Suprapubic skin (tissue), 3 donors: ENCODE data around the gene SLC16A1.

Experiments
- POLR2AphosphoS5 ChIP-seq, 3 donors: sonication (generic); formaldehyde crosslinking; IDR thresholded peaks; one replicate each; pipeline ENCODE4 v1.6.1; 2017; ENCODE audit warnings: antibody characterized with exemption in 3 of 3
- TF ChIP-seq, protein P1 (sequence below), 2 donors: fragments of 200-600 bp in 1 of 2; fragments of 450-650 bp in 1 of 2; sonication (generic) in 1 of 2; IDR thresholded peaks; one replicate each; pipeline ENCODE4 v1.5.1; 2016 to 2019; ENCODE audit warnings: antibody characterized with exemption in 2 of 2, mild to moderate bottlenecking in 1 of 2, moderate library complexity in 1 of 2

- TF ChIP-seq POLR2AphosphoS5 (IDR thresholded peaks at IDR 0.05) = no peak
- TF ChIP-seq, protein P1, sequence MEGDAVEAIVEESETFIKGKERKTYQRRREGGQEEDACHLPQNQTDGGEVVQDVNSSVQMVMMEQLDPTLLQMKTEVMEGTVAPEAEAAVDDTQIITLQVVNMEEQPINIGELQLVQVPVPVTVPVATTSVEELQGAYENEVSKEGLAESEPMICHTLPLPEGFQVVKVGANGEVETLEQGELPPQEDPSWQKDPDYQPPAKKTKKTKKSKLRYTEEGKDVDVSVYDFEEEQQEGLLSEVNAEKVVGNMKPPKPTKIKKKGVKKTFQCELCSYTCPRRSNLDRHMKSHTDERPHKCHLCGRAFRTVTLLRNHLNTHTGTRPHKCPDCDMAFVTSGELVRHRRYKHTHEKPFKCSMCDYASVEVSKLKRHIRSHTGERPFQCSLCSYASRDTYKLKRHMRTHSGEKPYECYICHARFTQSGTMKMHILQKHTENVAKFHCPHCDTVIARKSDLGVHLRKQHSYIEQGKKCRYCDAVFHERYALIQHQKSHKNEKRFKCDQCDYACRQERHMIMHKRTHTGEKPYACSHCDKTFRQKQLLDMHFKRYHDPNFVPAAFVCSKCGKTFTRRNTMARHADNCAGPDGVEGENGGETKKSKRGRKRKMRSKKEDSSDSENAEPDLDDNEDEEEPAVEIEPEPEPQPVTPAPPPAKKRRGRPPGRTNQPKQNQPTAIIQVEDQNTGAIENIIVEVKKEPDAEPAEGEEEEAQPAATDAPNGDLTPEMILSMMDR (IDR thresholded peaks at IDR 0.05) = no peak
Observed at GRCh38 chr1:112905395-112906149, 50.4 kb downstream of the SLC16A1 start.
